D341Med (cell line): ENCODE results near the gene NDUFB5.
A peak's percentile ranks its signal among the peaks of the same experiment; 100 is the strongest.

ENCODE experiments used
- DNase-seq: peaks from one replicate; pipeline ENCODE4 v3.0.0; 2012; ENCODE audit warnings: low spot score

Gene NDUFB5

GRCh38 chr3:179604321-179605078 is at the start of gene NDUFB5, which contains the start of gene MRPL47:
Gene NDUFB5 (plus strand): TSS chr3:179604794. CDS start chr3:179604816, 22 bp downstream.
Gene MRPL47 (minus strand): TSS chr3:179604638. CDS start chr3:179604624, 14 bp downstream.
- DNase-seq: peak; percentile 94

DNA sequence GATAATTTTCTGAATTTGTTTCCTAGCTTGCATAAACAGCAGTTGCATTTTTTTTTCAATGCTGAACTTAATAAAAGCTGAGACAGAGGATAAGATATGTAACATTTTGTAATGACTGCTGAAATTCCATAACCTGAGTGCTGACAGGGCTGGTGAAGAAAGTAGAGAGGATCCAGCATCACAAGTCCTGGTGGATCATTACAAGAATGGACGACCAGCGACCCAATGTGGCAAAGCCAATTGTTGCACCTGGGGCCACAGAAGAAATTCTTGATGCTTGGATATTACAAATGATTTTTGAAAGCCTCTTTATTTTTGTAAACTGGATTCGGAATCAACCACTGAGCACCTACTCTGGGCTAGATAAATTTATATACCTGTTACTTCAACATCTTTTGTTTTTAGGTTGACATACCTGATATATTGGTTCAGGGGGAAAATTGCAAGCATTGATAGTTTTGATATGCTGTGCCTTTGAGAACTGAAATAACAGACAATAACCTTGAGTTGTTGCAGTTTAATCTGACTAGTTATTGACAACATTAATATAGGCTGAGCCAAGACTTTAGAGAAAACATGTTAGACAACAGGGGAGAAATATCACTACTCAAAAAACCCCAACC is 45.7 kb upstream of the NDUFB5 start:
- DNase-seq: peak; percentile 76

GRCh38 chr3:179560791-179561190 is 43.8 kb upstream of the NDUFB5 start:
- DNase-seq: no peak

- DNase-seq: peak; percentile 99
Observed at GRCh38 chr3:179562591-179563270, 41.9 kb upstream of the NDUFB5 start, which contains the start of gene ACTL6A. Gene ACTL6A (plus strand): TSS chr3:179562926. CDS start chr3:179563093, 167 bp downstream.

DNA sequence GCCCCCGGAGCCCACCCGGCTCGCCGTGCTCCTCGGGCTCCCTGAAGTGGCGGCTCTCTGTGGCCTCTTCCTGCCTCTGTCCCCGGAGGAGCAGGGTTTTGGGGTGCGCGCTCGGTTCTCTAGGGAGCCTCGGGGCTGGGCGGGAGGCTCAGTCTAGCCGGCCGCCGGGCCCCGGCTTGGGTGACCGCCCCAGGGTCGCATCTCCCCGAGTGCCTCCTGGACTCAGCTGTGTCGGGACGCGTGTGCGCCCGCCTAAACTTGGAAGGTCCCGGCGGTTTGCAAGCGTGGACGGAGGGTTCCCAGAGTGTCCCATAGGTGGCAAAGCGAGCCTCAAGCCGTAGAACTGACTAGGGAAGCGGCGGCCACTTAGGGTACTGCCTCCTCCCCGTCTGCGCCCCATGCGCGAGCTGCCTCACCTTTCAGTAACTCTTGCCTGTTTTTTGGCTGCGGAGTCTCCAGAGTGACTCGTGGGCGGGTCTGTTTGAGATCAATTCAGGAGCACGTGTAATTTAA is 41.3 kb upstream of the NDUFB5 start:
- DNase-seq: peak; percentile 81

DNA sequence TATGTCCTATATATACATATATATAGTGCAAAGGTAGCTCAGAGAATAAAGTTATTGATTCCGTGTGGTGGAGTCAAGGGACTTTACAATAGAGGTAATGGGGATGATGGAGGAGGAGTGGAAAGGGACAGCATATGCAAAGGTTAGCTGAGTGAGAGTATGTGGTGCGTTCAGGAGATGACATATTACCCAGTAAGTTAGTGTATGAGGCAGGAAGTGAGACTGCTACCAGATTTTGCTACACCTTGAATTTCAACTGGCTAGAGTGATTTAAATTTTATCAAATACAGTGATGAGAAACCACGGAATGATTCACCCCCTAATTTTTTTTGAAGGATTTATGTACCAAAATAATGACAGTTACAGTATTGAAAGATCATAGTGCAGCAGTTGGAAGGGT is 39.1 kb upstream of the NDUFB5 start:
- DNase-seq: no peak

DNA sequence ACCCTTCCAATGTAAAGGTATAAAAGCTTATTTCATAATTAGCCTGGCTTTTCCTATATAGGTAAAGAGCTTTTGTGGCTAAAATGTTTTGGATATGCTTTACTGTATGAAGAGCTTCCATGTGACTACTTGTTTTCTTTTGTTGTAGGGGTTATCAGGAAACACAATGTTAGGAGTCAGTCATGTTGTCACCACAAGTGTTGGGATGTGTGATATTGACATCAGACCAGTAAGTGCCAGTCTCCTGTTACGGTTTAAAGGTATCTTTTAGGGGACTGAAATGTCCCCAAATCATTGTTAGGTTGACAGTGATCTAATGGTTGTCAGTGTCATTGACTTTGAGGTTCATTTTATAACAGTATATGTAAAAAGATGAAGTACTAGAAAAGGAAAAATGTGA is 23.6 kb upstream of the NDUFB5 start:
- DNase-seq: no peak

DNA sequence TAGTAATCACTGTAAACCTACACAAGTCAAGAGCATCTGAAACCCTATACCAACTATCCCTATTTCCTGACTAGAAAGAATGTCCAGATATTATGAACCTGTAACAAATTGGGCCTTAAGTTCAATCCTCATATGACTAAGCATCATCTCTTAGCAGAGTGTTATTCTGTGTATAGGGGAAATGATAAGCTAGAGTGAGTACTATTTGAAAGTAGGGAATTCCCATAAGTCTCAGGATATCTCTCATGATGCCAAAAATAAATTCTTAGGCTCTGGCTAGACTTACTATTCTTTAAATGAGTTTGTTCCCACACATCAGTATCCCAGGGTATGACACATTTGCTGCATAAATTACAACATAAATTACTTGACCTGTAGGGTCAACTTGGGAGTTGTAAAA is 15.5 kb upstream of the NDUFB5 start:
- DNase-seq: no peak

- DNase-seq: no peak
Observed at GRCh38 chr3:179590669-179591068, 13.9 kb upstream of the NDUFB5 start.

DNA sequence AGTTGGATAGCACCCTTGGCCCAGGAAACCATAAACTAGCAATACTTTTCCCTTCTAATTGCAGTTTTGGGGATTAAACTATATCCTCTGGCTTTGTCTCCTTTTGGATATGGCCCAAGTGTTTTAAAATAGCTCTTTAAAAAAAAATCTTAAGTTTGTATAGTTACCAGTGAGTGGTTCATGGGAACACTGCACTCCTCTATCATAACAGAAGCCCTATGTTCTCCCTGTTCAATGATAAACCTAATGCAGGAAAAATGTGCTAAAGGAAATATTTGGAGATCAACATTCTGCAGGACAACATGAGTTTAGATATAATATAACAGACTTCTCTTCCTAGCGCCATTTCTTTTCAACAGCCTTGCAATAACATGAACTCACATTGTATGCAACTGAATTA is 13.3 kb upstream of the NDUFB5 start:
- DNase-seq: no peak

DNA sequence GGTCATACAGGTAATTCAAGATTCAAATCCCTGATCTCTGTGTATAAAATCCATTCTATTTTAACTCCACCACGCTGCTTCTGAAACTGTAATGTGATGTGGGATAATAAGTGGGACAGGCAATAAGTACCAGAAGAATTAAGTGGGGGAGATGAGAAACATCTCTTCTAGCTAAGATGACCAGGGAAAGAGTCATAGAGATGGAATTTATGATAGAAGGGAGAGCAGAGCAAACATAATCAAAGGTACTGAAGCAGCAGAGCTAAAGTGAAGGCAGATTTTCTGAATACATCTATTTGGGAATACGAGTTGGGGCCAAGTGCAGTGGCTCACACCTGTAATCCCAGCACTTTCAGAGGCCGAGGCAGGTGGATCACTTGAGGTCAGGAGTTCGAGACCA is 5.1 kb upstream of the NDUFB5 start:
- no peak for DNase-seq

GRCh38 chr3:179603321-179603720 is 1.3 kb upstream of the NDUFB5 start:
- no peak for DNase-seq

GRCh38 chr3:179603831-179604230 is 763 bp upstream of the NDUFB5 start:
- no peak for DNase-seq

DNA sequence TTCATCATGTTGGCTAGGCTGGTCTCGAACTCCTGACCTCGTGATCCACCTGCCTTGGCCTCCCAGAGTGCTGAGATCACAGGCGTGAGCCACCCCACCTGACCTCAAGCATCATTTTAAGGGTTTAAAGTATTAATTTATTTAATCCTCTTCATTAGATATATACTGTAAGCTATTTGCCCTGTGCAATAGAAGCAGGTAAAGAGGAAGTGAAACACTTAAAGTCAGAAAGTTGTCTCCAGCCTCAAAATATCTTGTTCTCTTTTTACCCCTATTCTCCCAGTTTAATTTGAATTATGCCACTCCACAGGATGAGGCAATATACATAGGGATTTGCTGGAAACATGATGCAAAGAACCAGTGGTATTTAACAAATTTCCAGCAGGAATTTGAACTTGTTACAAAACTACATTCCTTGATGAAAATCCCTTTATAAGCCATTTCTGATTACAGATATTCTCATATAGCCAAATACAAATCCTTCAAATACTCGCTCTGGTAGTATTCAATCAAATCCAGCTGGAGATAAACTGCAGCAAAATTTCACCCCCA is 2.0 kb downstream of the NDUFB5 start:
- no peak for DNase-seq

- no peak for DNase-seq
Observed at GRCh38 chr3:179608931-179609720, 4.5 kb downstream of the NDUFB5 start.

GRCh38 chr3:179610066-179610465 is 5.5 kb downstream of the NDUFB5 start:
- DNase-seq: no peak

GRCh38 chr3:179613807-179614206 is 9.2 kb downstream of the NDUFB5 start:
- no peak for DNase-seq

DNA sequence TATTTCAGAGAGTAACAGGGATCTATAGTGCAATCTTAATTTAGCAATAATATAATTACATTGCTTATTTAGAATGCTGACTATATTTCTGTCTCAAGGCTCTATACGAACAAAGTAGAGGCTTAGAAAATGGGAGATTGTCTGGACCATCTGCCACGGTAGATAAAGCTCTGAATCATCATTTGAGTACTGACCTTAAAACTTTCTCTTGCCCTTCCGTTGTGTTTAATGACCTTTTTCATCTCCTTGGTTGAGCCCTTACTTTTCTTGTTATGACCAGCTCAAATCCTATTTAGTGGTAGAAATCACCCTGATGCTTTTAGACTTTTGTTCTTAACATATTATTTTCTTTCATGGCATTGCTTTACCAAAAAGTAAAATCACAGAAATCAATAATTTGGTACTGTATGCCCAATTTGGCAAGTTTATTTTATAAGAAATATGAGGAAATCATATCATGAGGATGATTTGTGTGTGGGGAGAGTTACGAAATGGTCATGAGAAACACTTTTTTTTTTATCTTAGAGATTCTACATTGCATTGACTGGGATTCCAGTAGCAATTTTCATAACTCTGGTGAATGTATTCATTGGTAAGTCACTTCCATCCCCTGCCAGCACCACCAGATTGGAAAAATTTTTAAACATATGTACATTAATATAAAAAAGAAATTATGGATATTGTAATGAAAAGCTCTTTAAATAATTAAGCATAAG is 11.0 kb downstream of the NDUFB5 start:
- DNase-seq: no peak

- DNase-seq: no peak
Observed at GRCh38 chr3:179622023-179622422, 17.4 kb downstream of the NDUFB5 start.

DNA sequence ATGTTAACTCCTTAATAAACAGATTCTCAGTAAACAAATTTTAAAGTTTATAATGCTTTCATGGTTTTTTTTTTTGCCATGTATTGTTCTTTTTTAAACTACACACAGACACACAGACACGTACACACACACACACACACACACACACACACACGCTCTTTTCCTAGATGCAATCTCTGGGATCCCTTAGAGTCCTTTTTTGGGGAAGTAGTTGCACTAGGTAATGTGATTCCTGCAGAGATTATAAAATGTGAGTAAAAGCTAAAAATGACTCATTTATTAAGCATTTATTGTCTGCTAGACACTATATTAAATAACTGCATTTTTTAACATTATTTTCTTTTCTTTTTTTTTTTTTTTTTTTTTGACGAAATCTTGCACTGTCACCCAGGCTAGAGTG is 19.9 kb downstream of the NDUFB5 start:
- DNase-seq: no peak
